HepG2 (cell line): Measurements from ENCODE around the gene MMS19. TPM values are rescaled to one million over a fixed set of nuclear protein-coding genes. Genes with fewer than 3 reads are reported as not detected.

Source experiments
- FOXK1 ChIP-seq: sonication (generic); formaldehyde crosslinking; IDR thresholded peaks from 2 replicates; pipeline ENCODE4 v1.4.0; 2020; ENCODE audit warnings: low read depth, missing genetic modification reagents, borderline replicate concordance
- HNRNPLL ChIP-seq: fragments of 200-400 bp; formaldehyde crosslinking; IDR thresholded peaks from 2 replicates; pipeline ENCODE4 v1.6.1; 2017; ENCODE audit warnings: mild to moderate bottlenecking, low read depth, low read length; ENCODE audit not compliant: poor library complexity, severe bottlenecking
- JUN ChIP-seq: sonication (generic); formaldehyde crosslinking; IDR thresholded peaks from 2 replicates; pipeline ENCODE4 v1.4.0; 2020; ENCODE audit warnings: mild to moderate bottlenecking, missing genetic modification reagents
- KLF6 ChIP-seq: IDR thresholded peaks from 2 replicates; pipeline ENCODE4 v1.8.0; 2016; ENCODE audit warnings: missing biosample characterization, missing genetic modification reagents
- LCORL ChIP-seq, 2 experiments: fragments of 450-650 bp in 1 of 2; sonication (generic) in 1 of 2; formaldehyde crosslinking in 1 of 2; IDR thresholded peaks; 2 replicates each; pipeline versions ENCODE4 v1.5.0 to v1.6.1; 2017 to 2020; ENCODE audit warnings: antibody characterized with exemption in 1 of 2, missing genetic modification reagents in 1 of 2
- NFIB ChIP-seq: sonication (generic); formaldehyde crosslinking; IDR thresholded peaks from 2 replicates; pipeline ENCODE4 v1.9.0; 2021; ENCODE audit warnings: missing genetic modification reagents, mild to moderate bottlenecking, borderline replicate concordance
- PPARG ChIP-seq: conservative IDR thresholded peaks from 2 replicates; pipeline ENCODE4 v1.6.1; 2016; ENCODE audit warnings: missing biosample characterization, missing genetic modification reagents
- RARG ChIP-seq: sonication (generic); formaldehyde crosslinking; IDR thresholded peaks from 2 replicates; pipeline ENCODE4 v1.4.0; 2020; ENCODE audit warnings: low read depth, mild to moderate bottlenecking, missing genetic modification reagents
- U2AF1 ChIP-seq: fragments of 200-400 bp; formaldehyde crosslinking; optimal IDR thresholded peaks from 2 replicates; pipeline ENCODE3; 2017; ENCODE audit warnings: mild to moderate bottlenecking, low read depth, low read length
- ZNF12 ChIP-seq: sonication (generic); formaldehyde crosslinking; IDR thresholded peaks from 2 replicates; pipeline ENCODE4 v1.5.0; 2020; ENCODE audit warnings: missing genetic modification reagents
- ZNF251 ChIP-seq: sonication (generic); formaldehyde crosslinking; IDR thresholded peaks from 2 replicates; pipeline ENCODE4 v1.9.0; 2021; ENCODE audit warnings: mild to moderate bottlenecking, missing genetic modification reagents
- ZNF674 ChIP-seq: sonication (generic); formaldehyde crosslinking; IDR thresholded peaks from 2 replicates; pipeline ENCODE4 v1.5.0; 2020; ENCODE audit warnings: low read depth, mild to moderate bottlenecking, missing genetic modification reagents
- ZNF703 ChIP-seq: sonication (generic); formaldehyde crosslinking; IDR thresholded peaks from 2 replicates; pipeline ENCODE4 v1.5.1; 2020; ENCODE audit warnings: missing genetic modification reagents, mild to moderate bottlenecking, moderate library complexity, borderline replicate concordance
- polyA plus RNA-seq, 8 experiments: library from polyadenylated mRNA; depleted of rRNA in 3 of 8; stranded (reverse) in 7 of 8; unstranded in 1 of 8; fragments of >200 nt; fragmentation: Illumina TruSeq in 4 of 8; extraction: Trizol in 4 of 8; gene quantifications; 2 replicates each; pipeline versions ENCODE4 v1.2.1 to v1.2.3, GENCODE V29; 2011 to 2016; ENCODE audit warnings: low read depth in 4 of 8, missing spikeins in 1 of 8, mixed read lengths in 1 of 8; ENCODE audit not compliant: insufficient read depth in 1 of 8
- total RNA-seq, 5 experiments: library from RNA; depleted of rRNA; stranded (reverse); fragments of >200 nt; fragmentation: Illumina TruSeq; extraction: Trizol; gene quantifications; 2 replicates each; pipeline ENCODE4 v1.2.3, GENCODE V29; 2016; ENCODE audit warnings: low read depth in 1 of 5
- TF ChIP-seq, protein P1 (sequence below), 2 experiments: IDR thresholded peaks; 2 replicates each; pipeline ENCODE4 v1.6.1; 2011 to 2012; ENCODE audit warnings: low read length in 2 of 2, borderline replicate concordance in 1 of 2, low read depth in 1 of 2, mild to moderate bottlenecking in 1 of 2, moderate library complexity in 1 of 2
- TF ChIP-seq, protein P2 (sequence below): sonication (generic); formaldehyde crosslinking; IDR thresholded peaks from 2 replicates; pipeline ENCODE4 v1.4.0; 2020; ENCODE audit warnings: missing genetic modification reagents, borderline replicate concordance
- TF ChIP-seq, protein P3 (sequence below): sonication (generic); formaldehyde crosslinking; IDR thresholded peaks from 2 replicates; pipeline ENCODE4 v1.5.0; 2020; ENCODE audit warnings: mild to moderate bottlenecking, missing genetic modification reagents

MMS19 gene
- total and polyA plus RNA-seq, 2 of the 13 experiments (the other 11 are each of a cell fraction or from before 2014, with no cell fraction given) = 76.4 to 107 TPM

DNA sequence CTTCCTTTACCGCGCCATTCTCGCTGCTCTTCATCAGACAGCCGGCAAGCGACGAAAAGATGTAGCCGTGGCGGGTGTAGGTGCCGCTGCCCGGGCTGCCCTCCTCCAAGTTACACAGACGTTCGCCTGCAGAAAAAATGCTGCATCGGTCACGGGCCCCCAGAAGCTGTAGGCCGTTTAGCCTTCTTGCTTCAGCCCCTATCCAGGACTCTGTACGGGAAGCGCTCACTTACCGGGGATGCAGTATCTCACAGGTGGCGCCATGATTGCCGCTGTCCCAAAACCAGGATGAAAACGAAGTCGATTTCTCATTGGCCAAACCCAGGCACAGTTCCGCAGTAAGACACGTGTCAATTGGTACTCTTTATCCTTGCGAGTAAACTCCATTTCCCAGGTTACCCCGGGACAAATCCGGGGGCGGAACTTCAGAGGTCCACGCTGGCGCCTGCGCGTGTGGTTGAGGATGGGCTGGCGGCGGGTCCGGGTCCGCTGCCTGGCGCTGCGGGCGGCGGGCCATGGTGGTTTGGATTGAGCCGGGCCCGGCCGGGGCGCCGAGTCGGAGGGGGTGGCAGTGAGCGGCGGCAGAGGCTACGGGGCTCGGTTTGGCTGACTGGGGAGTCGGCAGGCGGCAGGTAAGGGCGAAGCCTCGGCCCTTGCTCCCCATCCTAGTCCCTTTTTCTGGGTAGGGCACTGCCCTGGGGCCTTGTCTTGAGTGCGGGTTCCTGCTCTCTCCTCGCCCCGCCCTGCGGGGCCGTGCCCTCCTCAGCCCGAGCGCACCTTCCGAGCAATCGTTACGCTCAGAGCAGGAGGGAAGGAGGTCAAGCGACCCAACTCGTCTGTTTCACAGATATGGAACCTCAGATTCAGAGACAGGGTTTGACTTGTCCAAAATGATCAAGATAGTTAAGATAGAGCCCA, 52.2 kb downstream of the MMS19 start, which contains the start of the genes EXOSC1 and ZDHHC16 (continued):
- TF ChIP-seq, protein P1, sequence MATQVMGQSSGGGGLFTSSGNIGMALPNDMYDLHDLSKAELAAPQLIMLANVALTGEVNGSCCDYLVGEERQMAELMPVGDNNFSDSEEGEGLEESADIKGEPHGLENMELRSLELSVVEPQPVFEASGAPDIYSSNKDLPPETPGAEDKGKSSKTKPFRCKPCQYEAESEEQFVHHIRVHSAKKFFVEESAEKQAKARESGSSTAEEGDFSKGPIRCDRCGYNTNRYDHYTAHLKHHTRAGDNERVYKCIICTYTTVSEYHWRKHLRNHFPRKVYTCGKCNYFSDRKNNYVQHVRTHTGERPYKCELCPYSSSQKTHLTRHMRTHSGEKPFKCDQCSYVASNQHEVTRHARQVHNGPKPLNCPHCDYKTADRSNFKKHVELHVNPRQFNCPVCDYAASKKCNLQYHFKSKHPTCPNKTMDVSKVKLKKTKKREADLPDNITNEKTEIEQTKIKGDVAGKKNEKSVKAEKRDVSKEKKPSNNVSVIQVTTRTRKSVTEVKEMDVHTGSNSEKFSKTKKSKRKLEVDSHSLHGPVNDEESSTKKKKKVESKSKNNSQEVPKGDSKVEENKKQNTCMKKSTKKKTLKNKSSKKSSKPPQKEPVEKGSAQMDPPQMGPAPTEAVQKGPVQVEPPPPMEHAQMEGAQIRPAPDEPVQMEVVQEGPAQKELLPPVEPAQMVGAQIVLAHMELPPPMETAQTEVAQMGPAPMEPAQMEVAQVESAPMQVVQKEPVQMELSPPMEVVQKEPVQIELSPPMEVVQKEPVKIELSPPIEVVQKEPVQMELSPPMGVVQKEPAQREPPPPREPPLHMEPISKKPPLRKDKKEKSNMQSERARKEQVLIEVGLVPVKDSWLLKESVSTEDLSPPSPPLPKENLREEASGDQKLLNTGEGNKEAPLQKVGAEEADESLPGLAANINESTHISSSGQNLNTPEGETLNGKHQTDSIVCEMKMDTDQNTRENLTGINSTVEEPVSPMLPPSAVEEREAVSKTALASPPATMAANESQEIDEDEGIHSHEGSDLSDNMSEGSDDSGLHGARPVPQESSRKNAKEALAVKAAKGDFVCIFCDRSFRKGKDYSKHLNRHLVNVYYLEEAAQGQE (IDR thresholded peaks at IDR 0.05; ENCODE audit: borderline replicate concordance in 1 of 2, low read depth in 1 of 2, low read length in 2 of 2) = peak in 1 of 2 experiments; percentile 53; a peak in 1 of 4 replicates
- TF ChIP-seq, protein P2, sequence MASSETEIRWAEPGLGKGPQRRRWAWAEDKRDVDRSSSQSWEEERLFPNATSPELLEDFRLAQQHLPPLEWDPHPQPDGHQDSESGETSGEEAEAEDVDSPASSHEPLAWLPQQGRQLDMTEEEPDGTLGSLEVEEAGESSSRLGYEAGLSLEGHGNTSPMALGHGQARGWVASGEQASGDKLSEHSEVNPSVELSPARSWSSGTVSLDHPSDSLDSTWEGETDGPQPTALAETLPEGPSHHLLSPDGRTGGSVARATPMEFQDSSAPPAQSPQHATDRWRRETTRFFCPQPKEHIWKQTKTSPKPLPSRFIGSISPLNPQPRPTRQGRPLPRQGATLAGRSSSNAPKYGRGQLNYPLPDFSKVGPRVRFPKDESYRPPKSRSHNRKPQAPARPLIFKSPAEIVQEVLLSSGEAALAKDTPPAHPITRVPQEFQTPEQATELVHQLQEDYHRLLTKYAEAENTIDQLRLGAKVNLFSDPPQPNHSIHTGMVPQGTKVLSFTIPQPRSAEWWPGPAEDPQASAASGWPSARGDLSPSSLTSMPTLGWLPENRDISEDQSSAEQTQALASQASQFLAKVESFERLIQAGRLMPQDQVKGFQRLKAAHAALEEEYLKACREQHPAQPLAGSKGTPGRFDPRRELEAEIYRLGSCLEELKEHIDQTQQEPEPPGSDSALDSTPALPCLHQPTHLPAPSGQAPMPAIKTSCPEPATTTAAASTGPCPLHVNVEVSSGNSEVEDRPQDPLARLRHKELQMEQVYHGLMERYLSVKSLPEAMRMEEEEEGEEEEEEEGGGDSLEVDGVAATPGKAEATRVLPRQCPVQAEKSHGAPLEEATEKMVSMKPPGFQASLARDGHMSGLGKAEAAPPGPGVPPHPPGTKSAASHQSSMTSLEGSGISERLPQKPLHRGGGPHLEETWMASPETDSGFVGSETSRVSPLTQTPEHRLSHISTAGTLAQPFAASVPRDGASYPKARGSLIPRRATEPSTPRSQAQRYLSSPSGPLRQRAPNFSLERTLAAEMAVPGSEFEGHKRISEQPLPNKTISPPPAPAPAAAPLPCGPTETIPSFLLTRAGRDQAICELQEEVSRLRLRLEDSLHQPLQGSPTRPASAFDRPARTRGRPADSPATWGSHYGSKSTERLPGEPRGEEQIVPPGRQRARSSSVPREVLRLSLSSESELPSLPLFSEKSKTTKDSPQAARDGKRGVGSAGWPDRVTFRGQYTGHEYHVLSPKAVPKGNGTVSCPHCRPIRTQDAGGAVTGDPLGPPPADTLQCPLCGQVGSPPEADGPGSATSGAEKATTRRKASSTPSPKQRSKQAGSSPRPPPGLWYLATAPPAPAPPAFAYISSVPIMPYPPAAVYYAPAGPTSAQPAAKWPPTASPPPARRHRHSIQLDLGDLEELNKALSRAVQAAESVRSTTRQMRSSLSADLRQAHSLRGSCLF (CRISPR knock-in tag) = no peak
- TF ChIP-seq HNRNPLL (peak; percentile 38), FOXK1 (CRISPR knock-in tag) (peak; percentile 87), PPARG (CRISPR knock-in tag) (0 out of 2 replicates have a peak, but pooled peaks have one; percentile 35), LCORL (IDR thresholded peaks at IDR 0.05) (peak; percentile 82), LCORL (CRISPR knock-in tag; IDR thresholded peaks at IDR 0.05) (peak; percentile 32; the same call in 1 of the 2 replicates), RARG (no peak), ZNF12 (CRISPR knock-in tag) (0 out of 2 replicates have a peak, but pooled peaks have one; percentile 7), U2AF1 (no peak), NFIB (CRISPR knock-in tag) (no peak), ZNF674 (CRISPR knock-in tag) (0 out of 2 replicates have a peak, but pooled peaks have one; percentile 8), ZNF251 (no peak), KLF6 (CRISPR knock-in tag) (no peak), ZNF703 (no peak), JUN (CRISPR knock-in tag) (no peak)
- TF ChIP-seq, protein P3, sequence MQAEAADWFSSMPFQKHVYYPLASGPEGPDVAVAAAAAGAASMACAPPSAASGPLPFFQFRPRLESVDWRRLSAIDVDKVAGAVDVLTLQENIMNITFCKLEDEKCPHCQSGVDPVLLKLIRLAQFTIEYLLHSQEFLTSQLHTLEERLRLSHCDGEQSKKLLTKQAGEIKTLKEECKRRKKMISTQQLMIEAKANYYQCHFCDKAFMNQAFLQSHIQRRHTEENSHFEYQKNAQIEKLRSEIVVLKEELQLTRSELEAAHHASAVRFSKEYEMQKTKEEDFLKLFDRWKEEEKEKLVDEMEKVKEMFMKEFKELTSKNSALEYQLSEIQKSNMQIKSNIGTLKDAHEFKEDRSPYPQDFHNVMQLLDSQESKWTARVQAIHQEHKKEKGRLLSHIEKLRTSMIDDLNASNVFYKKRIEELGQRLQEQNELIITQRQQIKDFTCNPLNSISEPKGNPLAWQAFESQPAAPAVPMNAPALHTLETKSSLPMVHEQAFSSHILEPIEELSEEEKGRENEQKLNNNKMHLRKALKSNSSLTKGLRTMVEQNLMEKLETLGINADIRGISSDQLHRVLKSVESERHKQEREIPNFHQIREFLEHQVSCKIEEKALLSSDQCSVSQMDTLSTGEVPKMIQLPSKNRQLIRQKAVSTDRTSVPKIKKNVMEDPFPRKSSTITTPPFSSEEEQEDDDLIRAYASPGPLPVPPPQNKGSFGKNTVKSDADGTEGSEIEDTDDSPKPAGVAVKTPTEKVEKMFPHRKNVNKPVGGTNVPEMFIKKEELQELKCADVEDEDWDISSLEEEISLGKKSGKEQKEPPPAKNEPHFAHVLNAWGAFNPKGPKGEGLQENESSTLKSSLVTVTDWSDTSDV (CRISPR knock-in tag) = no peak; the same call in 1 of the 2 replicates
